HG02870 (cell line): ENCODE results near the gene MCRIP2.
"Not testable (repeated sequence)": the region's sequence is repeated elsewhere in the genome, so short reads cannot be mapped to it uniquely, and the experiment has no call there.

Experiments used
- ATAC-seq: cut with Tn5 transposase; IDR thresholded peaks from one replicate; pipeline ENCODE4 v1.9.1; 2021; ENCODE audit warnings: mild to moderate bottlenecking, moderate library complexity; ENCODE audit not compliant: unreplicated experiment

The MCRIP2 gene

DNA sequence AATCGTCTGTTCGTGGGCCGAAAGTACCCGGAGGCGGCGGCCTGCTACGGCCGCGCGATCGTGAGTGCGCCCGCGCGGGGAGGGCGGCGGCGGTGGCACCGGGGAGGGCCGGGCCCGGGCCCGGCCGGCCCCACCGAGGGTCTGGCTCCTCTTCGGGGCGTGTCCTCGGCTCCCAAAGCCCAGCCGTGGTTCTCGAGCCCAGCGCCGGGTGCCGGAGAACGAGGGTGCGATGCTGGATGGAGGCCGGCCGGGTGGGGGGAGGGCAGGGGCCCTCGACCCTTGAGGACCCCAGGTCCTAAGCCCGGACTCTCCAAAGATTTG, 39.0 kb downstream of the MCRIP2 start:
- no peak for ATAC-seq

DNA sequence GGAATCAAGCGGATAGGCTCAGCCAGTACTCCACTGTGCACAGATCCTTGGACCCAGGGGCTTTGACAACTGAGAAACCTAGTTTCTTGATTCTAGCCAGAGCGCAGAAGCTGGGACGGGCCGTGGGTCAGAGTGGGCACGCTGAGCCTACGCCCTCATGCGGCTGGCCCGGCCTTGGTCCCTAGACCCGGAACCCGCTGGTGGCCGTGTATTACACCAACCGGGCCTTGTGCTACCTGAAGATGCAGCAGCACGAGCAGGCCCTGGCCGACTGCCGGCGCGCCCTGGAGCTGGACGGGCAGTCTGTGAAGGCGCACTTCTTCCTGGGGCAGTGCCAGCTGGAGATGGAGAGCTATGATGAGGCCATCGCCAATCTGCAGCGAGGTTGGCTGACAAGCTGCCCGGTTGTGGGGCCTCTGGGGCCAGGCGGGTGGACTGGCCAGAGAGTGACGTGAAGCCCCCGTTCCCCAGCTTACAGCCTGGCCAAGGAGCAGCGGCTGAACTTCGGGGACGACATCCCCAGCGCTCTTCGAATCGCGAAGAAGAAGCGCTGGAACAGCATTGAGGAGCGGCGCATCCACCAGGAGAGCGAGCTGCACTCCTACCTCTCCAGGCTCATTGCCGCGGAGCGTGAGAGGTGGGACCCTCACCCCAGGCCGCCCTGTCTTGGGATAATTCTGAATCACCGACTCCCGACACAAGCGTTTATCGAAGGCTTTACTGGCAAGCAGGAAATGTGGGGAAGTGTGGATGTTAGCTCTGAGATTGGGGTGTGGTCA, 39.5 kb downstream of the MCRIP2 start:
- no peak for ATAC-seq

DNA sequence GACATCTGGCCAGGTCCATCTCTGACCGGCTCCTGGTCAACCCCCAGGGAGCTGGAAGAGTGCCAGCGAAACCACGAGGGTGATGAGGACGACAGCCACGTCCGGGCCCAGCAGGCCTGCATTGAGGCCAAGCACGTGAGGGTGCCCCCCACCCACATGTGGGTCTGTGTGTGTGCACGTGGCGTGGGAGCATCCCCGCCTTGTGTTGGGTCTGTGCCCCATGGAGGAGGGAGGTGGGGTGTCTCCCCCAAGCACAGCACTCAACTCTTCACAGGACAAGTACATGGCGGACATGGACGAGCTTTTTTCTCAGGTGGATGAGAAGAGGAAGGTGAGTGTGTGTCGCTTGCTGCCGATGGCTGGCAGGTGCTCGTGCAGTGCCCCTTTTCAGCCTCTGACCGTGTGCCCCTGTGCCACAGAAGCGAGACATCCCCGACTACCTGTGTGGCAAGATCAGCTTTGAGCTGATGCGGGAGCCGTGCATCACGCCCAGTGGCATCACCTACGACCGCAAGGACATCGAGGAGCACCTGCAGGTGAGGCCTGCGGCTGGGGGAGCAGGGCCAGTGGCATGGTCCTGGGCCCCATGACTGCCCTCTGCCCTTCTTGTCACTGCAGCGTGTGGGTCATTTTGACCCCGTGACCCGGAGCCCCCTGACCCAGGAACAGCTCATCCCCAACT, 40.3 kb downstream of the MCRIP2 start:
- no peak for ATAC-seq

DNA sequence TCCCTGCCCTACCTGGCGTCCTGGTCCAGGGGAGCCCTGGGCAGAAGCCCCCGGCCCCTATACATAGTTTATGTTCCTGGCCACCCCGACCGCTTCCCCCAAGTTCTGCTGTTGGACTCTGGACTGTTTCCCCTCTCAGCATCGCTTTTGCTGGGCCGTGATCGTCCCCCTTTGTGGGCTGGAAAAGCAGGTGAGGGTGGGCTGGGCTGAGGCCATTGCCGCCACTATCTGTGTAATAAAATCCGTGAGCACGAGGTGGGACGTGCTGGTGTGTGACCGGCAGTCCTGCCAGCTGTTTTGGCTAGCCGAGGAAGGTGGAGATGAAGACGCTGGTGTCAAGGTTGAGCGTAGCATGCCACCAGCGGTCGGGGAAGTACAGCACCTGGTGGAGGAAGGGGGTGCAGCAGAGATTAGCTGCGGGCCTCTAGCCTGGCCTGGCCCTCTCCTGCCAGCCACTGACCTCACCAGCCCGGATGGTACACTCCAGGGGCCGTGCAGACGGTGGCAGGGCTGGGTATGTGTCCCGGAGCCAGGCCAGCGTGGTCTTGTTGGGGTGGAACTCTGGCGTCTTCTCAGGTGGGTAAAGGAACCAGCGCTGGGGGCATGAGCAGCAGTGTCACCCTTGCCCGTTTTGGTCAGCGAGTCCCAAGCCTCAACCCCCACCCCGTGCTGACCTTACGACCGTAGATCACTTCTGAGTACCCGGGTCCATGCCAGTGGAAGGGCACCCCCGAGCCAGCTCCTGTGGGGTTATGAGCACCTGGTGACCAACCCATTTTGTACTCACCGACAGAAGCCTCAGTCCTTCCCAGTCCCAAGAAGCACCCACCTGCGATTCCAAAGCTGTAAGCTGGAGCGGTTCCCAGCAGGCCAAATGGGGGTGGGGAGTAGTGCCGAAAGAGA, 41.1 kb downstream of the MCRIP2 start:
- no peak for ATAC-seq

DNA sequence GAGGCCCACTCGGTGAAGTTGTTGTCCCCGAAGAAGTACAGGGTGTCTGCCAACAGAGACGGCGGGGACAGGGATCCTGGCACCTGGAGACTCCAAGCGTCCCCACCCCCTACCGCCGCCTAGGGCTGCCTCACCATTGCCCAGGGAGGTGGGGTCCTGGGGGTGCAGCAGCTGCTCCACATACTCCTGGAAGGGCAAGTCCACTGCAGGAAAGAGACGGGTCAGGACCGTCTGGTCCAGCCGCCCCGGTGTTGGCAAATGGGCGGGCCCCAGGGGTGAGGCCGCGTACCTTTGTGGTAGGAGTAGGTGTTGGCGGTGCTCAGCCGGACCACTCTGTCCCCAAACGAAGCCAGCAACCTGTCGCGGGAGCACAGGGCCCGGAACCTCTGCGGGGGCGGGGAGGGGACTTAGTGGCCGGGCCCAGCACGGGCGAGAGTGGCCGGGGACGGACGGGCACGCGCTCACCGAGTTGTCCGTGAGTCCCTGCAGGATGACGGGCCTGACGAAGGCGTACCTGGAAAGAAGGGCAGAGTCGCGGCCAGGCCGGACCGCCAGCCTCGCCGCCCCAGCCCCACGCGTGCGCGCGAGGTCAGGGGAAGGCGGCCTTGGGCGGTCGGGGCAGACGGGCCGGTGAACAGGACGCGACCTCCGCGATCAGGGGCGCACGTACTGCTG, 41.9 kb downstream of the MCRIP2 start:
- no peak for ATAC-seq

DNA sequence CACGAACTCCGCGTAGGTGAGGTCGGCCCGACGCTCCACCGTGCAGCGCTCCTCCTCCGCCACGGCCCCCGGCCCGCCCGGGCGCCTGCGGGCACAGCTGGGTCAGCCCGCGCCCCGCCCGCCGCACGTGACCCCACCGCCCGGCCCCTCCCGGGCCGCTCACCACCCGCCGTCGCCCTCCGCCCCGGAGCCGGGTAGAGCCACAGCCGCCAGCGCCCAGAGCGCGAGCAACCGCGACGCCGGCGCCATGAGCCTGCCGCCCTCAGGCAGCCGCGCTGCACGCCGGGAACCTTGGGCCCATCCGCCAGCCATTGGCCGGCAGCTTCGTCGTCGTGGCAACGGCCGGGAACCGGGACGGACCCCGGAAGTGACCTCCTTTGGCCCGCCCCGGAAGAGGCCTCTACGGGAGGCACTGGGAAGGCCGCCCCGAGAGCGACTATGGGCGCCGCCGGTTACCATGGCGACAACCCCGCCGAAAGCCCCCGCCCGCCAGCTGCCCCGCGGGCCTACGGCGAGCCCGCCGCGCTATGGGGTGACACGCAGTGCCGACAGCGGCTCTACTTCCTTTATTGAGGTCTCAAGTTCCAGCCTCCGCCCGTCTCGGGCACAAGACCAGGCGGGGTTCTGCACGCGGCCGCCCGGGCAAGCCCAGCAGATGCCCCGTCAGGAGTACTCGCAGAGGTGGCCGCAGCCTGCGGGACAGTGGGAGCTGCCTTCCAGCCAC, 42.6 kb downstream of the MCRIP2 start, which contains the start of gene JMJD8:
TSS of gene JMJD8 (minus strand) at position 264 of the 724 bp plus-strand sequence. CDS start at position 249, 15 bp downstream.
- ATAC-seq, result peak; percentile 59

DNA sequence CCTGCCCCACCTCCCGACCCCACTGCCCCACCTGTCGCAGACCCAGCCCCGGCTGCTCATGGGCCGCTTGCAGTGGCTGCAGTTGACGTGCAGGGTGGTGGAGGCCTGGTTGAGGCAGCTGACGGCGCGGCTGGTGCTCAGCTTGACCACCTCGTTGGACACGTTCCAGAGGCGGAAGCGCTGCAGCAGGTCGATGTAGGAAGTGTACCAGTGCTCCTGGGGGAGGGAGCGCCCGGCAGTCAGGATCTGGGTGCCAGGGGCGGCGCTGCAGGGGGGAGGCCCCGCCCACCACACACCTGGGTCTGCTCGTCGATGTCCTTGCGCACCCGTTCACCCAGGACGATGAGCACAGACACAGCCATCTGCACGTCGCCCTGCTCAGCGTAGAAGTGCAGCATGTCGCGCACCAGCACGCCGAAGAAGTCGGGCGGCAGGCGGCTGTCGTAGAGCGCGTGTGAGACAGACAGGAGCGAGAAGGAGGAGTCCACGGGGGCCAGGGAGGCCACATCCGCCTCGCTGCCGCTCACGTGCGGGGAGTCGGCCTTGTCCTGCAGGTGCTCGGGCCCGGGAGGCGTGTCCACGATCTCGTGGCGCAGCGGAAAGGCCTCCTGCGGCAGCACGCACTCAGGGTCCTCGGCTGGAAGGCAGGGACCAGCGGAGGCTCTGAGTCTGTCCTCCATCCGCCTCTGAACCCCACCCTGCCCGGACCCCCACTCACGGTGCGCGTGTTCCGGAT, 43.5 kb downstream of the MCRIP2 start:
- ATAC-seq, result no peak

DNA sequence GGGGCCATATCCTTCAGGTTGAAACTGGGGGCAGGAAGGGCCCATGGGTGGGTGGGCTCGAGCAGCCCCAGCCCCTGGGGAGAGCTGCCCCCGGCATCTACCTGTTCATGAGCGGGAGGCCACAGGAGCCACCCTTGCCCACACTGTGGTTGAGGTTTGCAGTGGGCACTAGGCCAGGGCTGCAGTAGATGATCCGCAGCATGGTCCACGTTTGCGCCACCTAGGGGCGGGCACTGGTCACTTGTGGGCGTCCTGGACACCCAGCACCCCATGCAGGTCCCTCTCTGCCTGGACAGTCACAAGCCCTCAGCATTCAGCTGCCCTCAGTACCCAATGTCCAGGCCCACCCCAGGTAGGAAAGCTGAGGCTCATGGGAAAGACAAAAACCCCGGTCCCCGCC, 44.3 kb downstream of the MCRIP2 start:
- ATAC-seq, result no peak

DNA sequence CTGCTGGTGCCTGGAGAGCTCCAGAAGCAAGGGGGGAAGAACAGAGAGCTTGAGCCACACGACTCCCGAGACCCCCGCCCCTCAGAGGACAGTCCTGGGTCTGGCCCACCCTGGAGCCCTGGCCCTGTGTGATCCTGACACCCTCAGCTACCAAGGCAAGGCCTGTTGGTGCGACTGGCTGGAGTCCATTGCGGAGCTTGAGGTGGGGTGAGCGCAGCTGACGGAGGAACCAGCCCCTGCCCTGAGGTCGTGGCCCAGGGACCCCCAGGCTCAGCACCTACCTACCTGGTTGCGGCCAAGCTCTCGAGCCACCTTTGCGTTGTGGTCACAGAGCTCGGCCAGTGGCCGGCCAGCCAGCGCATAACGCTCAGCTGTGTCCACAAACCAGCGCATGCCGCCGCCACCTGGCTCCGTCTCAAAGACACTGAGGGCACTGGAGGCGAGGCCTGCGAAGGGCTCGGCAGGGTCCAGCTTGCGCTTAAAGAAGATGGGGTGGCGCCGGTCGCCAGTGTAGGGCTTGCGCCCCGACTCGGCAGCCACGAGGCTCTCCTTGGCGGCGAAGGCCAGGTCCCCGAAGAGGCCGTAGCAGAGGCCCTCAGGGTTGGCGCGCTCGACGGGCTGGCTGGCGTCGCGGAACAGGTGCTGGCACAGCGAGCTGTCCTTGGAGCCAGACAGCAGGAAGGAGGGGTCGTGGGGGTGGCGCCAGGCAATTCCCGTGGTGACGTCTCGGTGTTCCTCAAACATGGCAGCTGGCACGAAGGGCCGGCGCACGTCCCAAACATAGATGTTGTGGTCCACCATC, 45.0 kb downstream of the MCRIP2 start:
- ATAC-seq, result no peak

DNA sequence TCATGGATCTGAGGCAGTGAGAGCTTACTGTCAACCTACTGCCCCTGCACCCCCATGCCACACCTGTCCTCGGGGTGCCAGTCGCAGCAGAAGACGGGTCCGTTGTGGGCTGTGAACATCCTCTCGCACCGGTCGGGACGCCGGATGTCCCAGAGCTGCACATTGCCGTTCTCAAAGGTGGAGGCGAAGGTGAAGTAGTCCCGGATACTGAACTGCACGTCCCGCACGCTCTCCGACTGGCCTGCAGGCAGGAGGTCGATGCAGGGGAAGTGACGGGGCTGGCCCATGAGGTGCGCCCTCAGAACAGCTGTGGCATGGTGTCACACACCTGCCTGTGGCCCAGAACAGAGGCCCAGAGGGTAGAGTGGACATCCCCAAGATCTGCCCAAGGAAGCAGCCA, 45.9 kb downstream of the MCRIP2 start:
- no peak for ATAC-seq

DNA sequence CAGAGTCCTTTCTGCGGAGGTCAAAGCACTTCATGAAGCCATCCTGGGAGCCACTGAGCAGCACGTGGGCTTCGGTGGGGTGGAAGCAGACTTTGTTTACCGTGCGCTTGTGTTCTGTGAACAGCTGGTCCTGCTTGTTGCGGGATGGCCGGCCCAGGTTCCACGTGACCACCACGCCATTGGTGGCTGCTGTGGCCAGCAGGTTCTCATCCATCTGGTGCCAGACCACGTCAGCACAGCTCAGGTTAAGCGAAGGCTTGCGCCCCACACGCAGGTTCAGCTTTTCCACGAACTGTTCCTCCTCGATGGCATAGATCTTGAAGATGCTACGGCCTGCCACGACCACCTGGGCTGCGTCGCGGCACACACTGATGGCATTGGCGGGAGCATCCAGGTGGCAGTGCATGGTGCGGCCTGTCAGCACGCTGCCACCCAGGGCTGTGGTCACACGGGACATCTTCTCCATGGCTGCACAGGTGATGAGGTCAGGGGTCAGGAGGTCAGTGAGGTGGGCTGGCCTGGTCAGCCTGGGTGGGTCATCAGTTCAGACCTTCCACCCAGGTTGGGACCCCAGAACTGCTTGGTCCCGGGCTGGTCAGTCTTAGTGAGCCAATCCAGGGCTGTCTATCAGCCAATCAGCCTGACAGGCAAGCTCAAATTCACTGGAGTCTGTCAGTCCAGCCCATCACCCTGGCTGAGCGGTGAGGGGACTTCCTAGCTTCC, 47.7 kb downstream of the MCRIP2 start:
- ATAC-seq, result no peak

DNA sequence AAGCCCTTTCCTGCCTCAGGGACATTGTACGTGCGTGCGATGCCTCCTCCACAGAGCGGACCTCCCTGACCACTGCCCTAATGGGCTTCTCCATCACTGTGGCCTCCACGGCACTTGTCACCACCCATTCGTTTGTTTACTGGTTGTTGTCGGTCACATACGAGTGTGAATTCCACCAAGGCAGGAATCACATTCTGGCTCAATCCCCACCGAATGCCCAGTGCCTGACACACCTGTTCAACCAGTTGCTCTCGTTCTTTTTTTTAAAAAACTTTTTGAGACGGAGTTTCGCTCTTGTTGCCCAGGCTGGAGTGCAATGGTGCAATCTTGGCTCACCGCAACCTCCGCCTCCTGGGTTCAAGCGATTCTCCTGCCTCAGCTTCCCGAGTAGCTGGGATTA, 49.6 kb downstream of the MCRIP2 start:
- ATAC-seq, result not testable (repeated sequence)

DNA sequence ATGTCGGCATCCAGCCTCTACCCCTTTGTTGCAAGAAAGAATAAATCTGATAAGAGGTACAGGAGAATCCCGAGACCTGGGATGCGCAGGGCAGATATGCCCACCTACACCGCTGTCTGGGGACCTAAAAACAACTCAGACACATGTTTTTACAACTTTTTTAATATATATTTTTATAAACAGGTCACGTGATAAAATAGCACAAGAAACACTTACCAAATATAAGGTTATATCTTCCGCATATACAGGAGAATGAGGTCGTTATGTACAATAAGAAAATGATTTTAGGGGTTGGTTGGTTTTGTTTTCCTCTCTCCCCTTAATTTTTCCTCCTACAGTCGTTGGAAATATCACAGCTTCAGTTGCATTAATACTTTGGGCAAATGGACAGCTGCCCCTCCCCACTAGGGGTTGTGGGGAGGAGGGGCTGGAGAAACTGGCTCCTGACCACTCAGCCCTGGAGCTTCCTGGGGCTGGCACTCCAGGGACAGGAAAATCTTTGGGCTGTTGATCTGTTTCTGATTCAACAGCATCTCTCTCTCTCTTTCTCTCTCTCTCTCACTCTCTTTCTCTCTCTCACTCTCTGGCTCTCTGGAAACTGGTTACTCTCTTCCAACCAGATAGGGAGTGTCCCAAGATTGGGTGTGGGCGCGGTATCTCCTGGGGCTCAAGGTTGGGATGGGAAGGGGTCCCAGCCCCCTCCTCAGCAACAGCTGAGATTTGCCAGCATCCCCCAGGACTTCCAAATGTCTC, 50.9 kb downstream of the MCRIP2 start:
- no peak for ATAC-seq

DNA sequence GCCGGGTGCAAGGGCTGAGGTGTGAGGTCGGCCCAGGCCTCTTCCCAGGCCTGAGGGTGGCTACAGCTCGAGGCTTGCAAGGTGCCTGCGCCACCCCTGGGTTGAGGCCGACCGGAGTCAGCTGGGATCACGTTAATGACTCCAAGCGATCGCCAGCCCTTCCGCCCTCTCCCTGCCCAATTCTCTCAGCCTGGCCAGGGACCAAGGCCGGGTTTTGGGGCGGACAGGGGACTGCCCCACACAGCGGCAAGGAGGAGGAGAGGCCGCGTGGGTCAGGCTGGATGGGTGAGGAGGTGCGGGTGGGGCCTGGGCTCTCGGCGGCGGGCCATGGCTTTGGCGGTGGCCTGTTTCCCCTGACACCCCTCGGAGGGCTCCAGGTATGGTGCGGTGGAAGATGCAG, 51.7 kb downstream of the MCRIP2 start:
- no peak for ATAC-seq

DNA sequence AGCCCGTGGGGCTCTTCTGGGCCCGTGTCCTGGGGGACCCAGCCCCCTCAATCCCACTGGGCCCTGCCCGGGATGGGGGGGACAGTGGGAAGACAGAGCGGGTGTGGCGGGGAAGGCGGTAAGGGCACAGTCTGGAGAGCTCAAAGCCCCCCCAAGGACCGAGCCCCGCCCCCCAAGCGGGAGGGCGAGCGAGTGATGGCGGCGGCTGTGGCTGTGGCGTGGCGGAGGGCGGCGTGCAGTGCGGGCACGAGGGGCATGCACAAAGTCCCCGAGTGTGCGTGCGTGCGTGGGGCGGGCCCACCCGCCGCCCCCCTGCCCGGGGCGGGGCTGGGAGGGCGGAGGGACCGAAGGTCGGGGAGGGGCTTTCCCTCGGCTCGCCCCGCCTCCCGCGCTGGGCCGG, 52.1 kb downstream of the MCRIP2 start:
- ATAC-seq, result no peak

DNA sequence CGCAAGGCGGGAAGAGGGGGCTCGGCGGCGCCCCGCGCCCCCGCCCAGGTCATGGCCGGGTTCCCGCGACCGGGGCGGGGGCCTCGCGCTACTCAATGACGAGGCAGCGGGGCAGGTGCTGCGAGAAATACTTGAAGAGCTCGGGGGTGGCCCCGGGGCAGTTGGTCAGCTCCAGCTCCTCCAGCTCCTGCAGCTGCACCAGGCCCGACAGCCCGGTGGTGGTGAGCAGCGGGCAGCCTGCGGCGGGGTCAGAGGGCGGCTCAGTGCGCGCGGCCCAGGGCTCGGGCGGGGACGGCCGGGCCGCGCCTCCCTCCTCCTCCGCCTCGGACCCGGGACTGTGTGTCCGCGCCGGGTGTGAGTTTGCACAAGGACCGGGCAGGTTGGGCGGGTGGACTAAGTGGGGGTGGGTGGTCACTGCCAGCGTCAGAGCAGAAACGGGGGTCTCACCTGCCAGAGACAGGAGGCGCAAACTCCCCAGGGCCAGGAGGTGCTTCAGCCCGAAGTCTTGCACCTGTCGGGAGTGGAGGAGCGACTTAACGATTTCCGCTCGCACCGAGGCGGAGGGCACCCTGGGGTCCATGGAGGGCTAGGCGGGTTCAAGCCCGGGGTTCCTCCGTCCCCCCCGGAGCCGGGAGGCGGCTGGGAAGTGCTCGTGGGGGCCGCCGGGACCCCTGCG, 52.7 kb downstream of the MCRIP2 start:
- no peak for ATAC-seq

DNA sequence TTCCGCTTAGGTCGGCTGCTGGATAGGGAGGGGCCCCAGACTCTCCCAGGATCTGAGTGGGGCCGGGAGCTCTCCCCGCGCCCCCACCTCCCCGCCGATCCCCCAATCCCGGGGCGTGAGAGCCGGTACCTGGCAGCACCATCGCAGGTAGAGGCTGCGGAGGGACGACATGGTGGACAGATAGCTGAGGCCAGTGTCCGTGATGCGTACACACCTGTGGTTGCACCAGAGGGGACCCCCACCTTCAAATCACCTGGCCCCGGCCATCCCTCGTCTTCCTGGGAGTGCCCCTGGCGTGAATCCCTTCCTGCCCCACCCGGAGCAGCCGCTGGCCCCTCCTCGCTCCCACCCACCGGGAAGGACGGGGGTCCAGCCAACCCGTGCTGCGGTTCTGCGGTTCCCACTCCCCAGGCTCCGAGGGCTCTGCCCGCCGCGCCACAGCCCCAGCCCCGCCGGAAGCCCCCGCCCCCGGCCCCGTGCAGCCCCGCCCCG, 53.3 kb downstream of the MCRIP2 start:
- ATAC-seq, result no peak
